Measurements from ENCODE around the gene E2F3. TPM values are rescaled to one million over a fixed set of nuclear protein-coding genes. Genes with fewer than 3 reads are reported as not detected.

E2F3 gene
- total and polyA plus RNA-seq, 2 donors (not counting 1 experiment from before 2014, with no cell fraction given), result 4.1 to 12.3 TPM

DNA sequence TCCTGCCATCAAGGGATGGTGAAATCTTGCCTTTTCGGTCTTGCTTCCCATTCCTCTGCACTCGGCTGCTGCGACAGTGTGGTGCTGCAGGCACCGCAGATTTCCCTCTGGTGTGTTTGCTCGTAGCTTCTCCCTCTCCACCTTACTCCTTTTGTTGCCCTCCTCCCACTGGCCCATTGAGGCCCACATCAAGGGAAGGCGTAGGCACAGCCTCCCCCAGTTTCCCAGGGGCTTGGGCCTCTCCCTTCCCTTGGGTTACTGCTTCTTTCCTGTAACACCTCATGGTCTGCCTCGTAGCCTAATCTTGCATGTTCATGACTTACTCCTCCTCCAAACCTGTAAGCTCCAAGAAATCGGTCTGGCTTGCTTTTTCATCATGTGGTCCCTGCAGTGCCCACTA lies 9.9 kb downstream of the E2F3 start:
- Histone ChIP-seq H3K27ac (ENCODE audit: insufficient read depth, low read length) (no peak overlapping the region), H2AFZ (ENCODE audit: low read length) (no peak overlapping the region), H3K4me2 (ENCODE audit: extremely low read depth, insufficient read depth, low read length) (no peak overlapping the region), H3K9ac (ENCODE audit: insufficient read depth, low read length) (no peak overlapping the region), H3K4me1 (ENCODE audit: control insufficient read depth, extremely low read depth, insufficient read depth, low read length) (no peaks in the 10 kb centered on the region), H3K36me3 (ENCODE audit: control insufficient read depth, insufficient read depth, low read length) (peaks cover under 1% of the 10 kb centered on the region), H3K4me3 (replicated peaks in 1 of 4; ENCODE audit: control extremely low read depth in 1 of 4, insufficient read depth in 1 of 4, low read depth in 3 of 4, low read length in 4 of 4) (no peak overlapping the region), H3K9me3 (ENCODE audit: control insufficient read depth, insufficient read depth, low read depth, low read length) (no peaks in the 10 kb centered on the region), H3K27me3 (ENCODE audit: control insufficient read depth, insufficient read depth, low read length) (no peaks in the 10 kb centered on the region), H4K20me1 (ENCODE audit: control insufficient read depth, extremely low read depth, insufficient read depth, low read length) (no peaks in the 10 kb centered on the region), H3K79me2 (ENCODE audit: control insufficient read depth, insufficient read depth, low read length) (peaks cover 94% of the 10 kb centered on the region)
- DNase-seq (ENCODE audit: low read depth in 2 of 2), result no peak
- TF ChIP-seq, protein P1, sequence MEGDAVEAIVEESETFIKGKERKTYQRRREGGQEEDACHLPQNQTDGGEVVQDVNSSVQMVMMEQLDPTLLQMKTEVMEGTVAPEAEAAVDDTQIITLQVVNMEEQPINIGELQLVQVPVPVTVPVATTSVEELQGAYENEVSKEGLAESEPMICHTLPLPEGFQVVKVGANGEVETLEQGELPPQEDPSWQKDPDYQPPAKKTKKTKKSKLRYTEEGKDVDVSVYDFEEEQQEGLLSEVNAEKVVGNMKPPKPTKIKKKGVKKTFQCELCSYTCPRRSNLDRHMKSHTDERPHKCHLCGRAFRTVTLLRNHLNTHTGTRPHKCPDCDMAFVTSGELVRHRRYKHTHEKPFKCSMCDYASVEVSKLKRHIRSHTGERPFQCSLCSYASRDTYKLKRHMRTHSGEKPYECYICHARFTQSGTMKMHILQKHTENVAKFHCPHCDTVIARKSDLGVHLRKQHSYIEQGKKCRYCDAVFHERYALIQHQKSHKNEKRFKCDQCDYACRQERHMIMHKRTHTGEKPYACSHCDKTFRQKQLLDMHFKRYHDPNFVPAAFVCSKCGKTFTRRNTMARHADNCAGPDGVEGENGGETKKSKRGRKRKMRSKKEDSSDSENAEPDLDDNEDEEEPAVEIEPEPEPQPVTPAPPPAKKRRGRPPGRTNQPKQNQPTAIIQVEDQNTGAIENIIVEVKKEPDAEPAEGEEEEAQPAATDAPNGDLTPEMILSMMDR (conservative IDR thresholded peaks at IDR 0.05 in 1 of 2, IDR thresholded peaks at IDR 0.05 in 1 of 2; ENCODE audit: low read depth in 1 of 2, low read length in 2 of 2), result no peak
- TF ChIP-seq EZH2 (IDR thresholded peaks at IDR 0.05; ENCODE audit: low read length, missing control alignments), result no peak

DNA sequence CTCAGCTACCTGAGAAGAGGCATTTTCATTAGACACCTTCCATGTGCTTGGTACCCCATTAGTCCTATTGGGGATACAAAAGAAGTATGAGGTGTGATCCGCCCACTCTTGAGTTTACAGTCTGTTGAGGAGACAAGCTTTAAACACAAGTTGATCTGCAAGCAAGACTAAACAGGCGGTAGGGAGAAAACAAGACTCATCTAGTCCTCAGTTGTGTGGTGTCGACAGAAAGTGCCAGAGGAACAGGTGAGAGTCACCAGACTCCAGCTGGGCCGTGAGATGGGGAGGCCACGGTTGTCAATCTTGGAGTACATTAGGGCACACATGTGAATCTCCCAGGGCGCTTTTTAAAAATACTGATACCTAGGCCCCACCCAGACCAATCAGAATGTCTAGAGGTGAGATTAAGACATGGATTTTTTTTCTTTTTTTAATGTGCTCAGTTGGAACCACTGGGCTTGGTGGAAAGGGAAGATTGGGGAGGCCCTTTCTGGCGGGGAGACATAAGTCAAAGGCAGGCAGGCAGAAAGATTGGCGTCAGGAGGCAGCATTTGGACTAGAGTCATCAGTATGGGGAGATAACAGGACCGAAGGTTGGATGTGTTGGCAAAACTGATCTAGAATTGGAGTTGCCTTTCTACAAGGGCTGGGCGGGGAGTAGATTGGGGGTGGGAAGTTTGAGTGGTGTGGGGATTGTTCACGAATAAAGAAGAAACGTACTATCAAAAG lies 10.4 kb downstream of the E2F3 start:
- H2AFZ ChIP-seq (ENCODE audit: low read length), result no peak overlapping the region
- H3K27ac ChIP-seq (ENCODE audit: insufficient read depth, low read length), result no peak overlapping the region
- H3K9me3 ChIP-seq (ENCODE audit: control insufficient read depth, insufficient read depth, low read depth, low read length), result no peaks in the 10 kb centered on the region
- H3K9ac ChIP-seq (ENCODE audit: insufficient read depth, low read length), result no peak overlapping the region
- no peaks in the 10 kb centered on the region for H3K36me3 ChIP-seq (ENCODE audit: control insufficient read depth, insufficient read depth, low read length)
- H3K27me3 ChIP-seq (ENCODE audit: control insufficient read depth, insufficient read depth, low read length), result no peaks in the 10 kb centered on the region
- H3K4me2 ChIP-seq (ENCODE audit: extremely low read depth, insufficient read depth, low read length), result no peak overlapping the region
- H3K4me3 ChIP-seq (replicated peaks in 1 of 4; ENCODE audit: control extremely low read depth in 1 of 4, insufficient read depth in 1 of 4, low read depth in 3 of 4, low read length in 4 of 4), result no peak overlapping the region
- DNase-seq (ENCODE audit: low read depth in 2 of 2), result no peak
- H3K79me2 ChIP-seq (ENCODE audit: control insufficient read depth, insufficient read depth, low read length), result peaks cover 94% of the 10 kb centered on the region
- TF ChIP-seq, protein P1 (conservative IDR thresholded peaks at IDR 0.05 in 1 of 2, IDR thresholded peaks at IDR 0.05 in 1 of 2; ENCODE audit: low read depth in 1 of 2, low read length in 2 of 2), result no peak
- TF ChIP-seq EZH2 (IDR thresholded peaks at IDR 0.05; ENCODE audit: low read length, missing control alignments), result no peak
- H3K4me1 ChIP-seq (ENCODE audit: control insufficient read depth, extremely low read depth, insufficient read depth, low read length), result no peaks in the 10 kb centered on the region
- H4K20me1 ChIP-seq (ENCODE audit: control insufficient read depth, extremely low read depth, insufficient read depth, low read length), result no peaks in the 10 kb centered on the region

DNA sequence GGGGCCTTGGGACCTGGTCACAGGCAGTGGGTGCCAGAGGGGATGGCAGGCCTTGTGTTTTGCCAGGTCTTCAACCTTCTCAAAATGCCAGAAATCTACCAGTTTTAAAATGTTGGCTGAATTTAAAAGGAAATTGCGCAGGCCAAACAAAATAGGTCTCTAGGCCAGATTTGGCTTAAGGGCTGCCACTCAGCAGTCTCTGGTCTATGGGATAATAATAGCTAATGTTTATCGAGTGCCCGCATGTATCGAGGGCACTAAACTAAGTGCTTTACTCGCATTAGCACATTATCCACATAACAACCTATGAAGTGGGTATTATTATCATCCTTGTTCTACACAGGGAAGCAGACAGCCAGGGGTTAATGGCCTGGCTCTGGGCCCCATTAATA lies 11.0 kb downstream of the E2F3 start:
- Histone ChIP-seq H3K27ac (ENCODE audit: insufficient read depth, low read length) (no peak overlapping the region), H3K27me3 (ENCODE audit: control insufficient read depth, insufficient read depth, low read length) (no peaks in the 10 kb centered on the region), H4K20me1 (ENCODE audit: control insufficient read depth, extremely low read depth, insufficient read depth, low read length) (no peaks in the 10 kb centered on the region), H3K4me1 (ENCODE audit: control insufficient read depth, extremely low read depth, insufficient read depth, low read length) (no peaks in the 10 kb centered on the region), H3K4me2 (ENCODE audit: extremely low read depth, insufficient read depth, low read length) (no peak overlapping the region), H3K9me3 (ENCODE audit: control insufficient read depth, insufficient read depth, low read depth, low read length) (no peaks in the 10 kb centered on the region), H2AFZ (ENCODE audit: low read length) (no peak overlapping the region), H3K36me3 (ENCODE audit: control insufficient read depth, insufficient read depth, low read length) (no peaks in the 10 kb centered on the region), H3K79me2 (ENCODE audit: control insufficient read depth, insufficient read depth, low read length) (peaks cover 92% of the 10 kb centered on the region), H3K9ac (ENCODE audit: insufficient read depth, low read length) (no peak overlapping the region), H3K4me3 (replicated peaks in 1 of 4; ENCODE audit: control extremely low read depth in 1 of 4, insufficient read depth in 1 of 4, low read depth in 3 of 4, low read length in 4 of 4) (no peak overlapping the region)
- TF ChIP-seq EZH2 (IDR thresholded peaks at IDR 0.05; ENCODE audit: low read length, missing control alignments), result no peak
- TF ChIP-seq, protein P1 (conservative IDR thresholded peaks at IDR 0.05 in 1 of 2, IDR thresholded peaks at IDR 0.05 in 1 of 2; ENCODE audit: low read depth in 1 of 2, low read length in 2 of 2), result no peak
- no peak for DNase-seq (ENCODE audit: low read depth in 2 of 2)
